ENCODE results near the gene EXD2.
"Not testable (repeated sequence)": the region's sequence is repeated elsewhere in the genome, so short reads cannot be mapped to it uniquely, and the experiment has no call there.

The EXD2 gene

GRCh38 chr14:69207435-69208041, 16.2 kb downstream of the EXD2 start:
- DNase-seq, result no peak

GRCh38 chr14:69208666-69209065, 17.4 kb downstream of the EXD2 start:
- no peak for DNase-seq

GRCh38 chr14:69214393-69214792, 23.1 kb downstream of the EXD2 start:
- DNase-seq, result no peak

- not testable (repeated sequence) for DNase-seq
These were observed 26.4 kb downstream of the EXD2 start for GRCh38 chr14:69217663-69218062.

GRCh38 chr14:69224946-69225345, 33.6 kb downstream of the EXD2 start:
- DNase-seq, result no peak

- no peak for DNase-seq
These were observed 34.9 kb downstream of the EXD2 start for GRCh38 chr14:69226178-69226577.

- DNase-seq, result no peak
These were observed 35.4 kb downstream of the EXD2 start for GRCh38 chr14:69226736-69227135.

- no peak for DNase-seq
These were observed 40.2 kb downstream of the EXD2 start for GRCh38 chr14:69231486-69231885.

- no peak for DNase-seq
These were observed 41.1 kb downstream of the EXD2 start for GRCh38 chr14:69232388-69232787.

- no peak for DNase-seq
These were observed 42.8 kb downstream of the EXD2 start for GRCh38 chr14:69234106-69234505.

GRCh38 chr14:69235708-69236107, 44.4 kb downstream of the EXD2 start:
- DNase-seq, result no peak

GRCh38 chr14:69237142-69237541, 45.8 kb downstream of the EXD2 start:
- DNase-seq, result no peak

- no peak for DNase-seq
These were observed 46.3 kb downstream of the EXD2 start for GRCh38 chr14:69237584-69237983.

- DNase-seq, result no peak
These were observed 47.6 kb downstream of the EXD2 start for GRCh38 chr14:69238883-69239282.

- DNase-seq, result no peak
These were observed 49.4 kb downstream of the EXD2 start for GRCh38 chr14:69240527-69241173.

GRCh38 chr14:69241577-69241976, 50.3 kb downstream of the EXD2 start:
- DNase-seq, result no peak

- peak; percentile 13 for DNase-seq
These were observed 51.3 kb downstream of the EXD2 start for GRCh38 chr14:69242311-69243224.

- DNase-seq, result no peak
These were observed 53.6 kb downstream of the EXD2 start for GRCh38 chr14:69244946-69245345.

- no peak for DNase-seq
These were observed 55.0 kb downstream of the EXD2 start for GRCh38 chr14:69246331-69246730.

GRCh38 chr14:69247676-69248440, 56.6 kb downstream of the EXD2 start:
- no peak for DNase-seq

- no peak for DNase-seq
These were observed 58.3 kb downstream of the EXD2 start for GRCh38 chr14:69249603-69250002.

GRCh38 chr14:69252851-69253250, 61.6 kb downstream of the EXD2 start:
- DNase-seq, result no peak

- no peak for DNase-seq
These were observed 67.8 kb downstream of the EXD2 start for GRCh38 chr14:69259168-69259526.

Measured in NCI-H2081 treated with DMSO at 0.1 percent for 48 hours (cell line).